ENCODE results near the gene SLC2A9.
"Not testable (repeated sequence)": the region's sequence is repeated elsewhere in the genome, so short reads cannot be mapped to it uniquely, and the experiment has no call there.

The SLC2A9 gene

DNA sequence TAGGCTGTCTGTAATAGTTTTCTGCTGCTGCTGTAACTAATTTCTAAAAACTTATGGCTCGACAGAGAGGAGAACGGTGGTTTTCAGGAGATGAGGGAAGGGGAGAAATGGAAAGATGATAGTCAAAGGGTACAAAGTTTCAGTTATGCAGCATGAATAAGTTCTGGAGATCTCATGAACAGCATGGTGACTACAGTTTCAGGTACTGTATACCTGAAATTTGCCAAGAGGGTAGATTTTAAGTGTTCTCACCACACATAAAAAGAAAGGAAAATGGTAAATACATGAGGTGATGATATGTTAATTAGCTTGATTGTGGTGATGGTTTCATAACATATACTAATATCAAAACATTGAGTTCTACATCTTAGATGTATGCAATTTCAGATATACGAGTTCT is 205.0 kb downstream of the SLC2A9 start:
- no peak for DNase-seq

DNA sequence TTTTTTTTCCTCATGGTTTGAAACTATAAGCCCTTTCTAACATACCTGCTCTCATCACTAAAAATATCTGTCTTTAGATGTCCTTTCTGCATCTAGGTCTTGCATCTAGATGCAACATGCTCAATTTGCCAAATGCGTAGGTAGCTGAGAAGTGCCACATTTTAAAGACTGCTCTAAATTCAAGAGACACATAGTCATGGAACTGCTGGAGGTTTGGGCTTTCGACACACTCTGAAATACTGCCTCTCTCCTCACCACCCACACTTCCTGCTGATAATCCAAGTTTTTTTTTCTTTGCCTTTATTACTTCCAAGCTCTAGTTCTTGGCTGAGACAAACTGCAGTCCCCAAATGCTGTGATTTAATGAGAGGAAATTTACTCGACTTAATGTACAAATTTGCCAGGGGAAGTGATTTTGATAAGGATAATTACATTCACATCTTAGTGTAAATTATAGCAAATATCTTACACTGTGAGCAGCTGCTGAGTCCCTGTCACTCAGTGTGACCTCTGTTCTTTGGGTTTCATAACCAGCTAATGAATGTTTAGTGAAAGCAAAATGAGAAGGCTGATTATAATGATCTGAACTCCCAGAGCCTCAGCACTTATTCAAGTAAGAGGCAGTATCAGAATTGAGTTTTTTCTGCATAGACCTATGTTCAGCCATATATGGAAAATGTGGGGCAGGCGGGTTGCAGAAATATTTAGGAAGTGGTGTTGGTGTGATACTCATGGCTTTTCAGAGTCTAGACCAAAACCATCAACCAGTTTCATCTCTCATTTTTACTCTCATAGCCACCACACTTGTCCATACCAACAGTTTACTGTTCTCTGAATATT is 208.6 kb downstream of the SLC2A9 start:
- no peak for DNase-seq

DNA sequence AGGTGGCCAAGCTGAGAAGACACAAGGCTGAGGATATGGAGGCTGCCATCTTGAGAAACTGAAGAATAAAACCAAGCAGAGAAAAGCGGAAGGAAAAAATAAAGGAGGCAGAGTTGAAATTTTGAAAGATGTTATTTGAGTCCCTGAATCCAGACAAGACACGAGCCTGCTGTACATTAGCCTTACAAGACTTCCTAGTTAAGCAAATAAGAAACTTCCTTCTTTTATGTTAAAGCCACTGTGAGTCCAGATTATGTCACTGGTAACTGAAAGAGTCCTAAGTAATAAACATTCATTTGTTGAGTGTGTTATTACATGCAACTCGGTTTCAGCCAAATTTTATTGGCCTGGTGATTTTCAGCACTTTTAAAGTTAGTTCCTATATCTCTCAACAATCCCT is 209.5 kb downstream of the SLC2A9 start:
- DNase-seq, result no peak

DNA sequence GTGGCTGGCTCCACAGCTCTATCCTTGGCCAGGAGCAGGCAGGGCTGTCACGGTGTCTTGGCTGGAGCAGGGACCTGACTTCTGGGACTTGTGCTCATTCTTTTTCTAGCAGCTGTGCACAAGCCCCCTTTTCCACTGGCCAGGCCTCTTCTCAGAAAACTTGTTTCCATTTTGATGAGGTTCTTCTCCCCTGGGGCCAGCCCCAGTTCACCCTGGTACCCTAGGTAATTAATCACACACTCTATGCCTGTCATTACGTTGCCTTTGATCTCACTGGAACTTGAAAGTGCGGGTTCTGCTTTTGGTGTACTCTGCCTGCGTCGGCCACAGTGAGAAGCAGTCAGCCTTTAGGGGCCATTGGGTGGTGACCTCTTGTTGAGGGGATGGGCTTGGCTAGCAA is 213.2 kb downstream of the SLC2A9 start:
- no peak for DNase-seq

DNA sequence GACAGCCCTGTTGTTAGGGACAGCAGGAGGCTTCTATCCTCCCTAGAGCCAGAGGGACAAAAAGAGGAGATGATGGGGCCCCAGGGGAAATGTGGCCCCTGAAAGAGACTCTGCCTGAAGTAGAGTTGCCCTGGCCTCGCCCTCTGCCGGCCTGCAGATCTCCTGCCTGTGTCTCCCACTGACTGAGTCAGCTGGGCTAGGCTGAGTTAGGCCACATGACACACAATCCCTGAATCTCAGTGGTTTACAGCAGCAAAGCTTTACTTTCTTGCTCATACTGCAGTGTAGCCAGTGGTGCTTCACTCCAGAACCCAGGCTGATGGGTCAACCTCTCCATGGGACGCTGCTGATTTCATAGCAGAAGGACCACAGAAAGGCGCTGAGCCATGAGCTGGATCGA is 216.4 kb downstream of the SLC2A9 start:
- no peak for DNase-seq

DNA sequence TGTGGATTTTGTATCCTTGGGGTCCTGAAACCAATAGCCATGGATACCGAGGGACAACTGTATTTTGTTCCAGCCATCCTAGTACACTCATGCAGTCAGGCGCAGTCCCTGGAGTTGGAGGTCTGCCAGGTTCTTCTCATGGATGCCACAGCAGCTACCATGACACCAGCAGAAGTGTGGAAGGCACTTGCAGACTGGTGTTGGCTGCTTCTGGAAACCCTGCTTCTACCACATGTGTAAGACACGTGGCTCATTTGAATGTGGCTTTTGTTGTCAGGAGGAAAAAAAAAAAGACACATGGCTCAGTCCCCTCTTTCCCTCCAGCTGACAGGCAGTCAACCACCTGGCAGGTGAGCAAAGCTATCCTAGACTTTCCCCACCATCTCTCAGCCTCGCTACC is 220.4 kb downstream of the SLC2A9 start:
- DNase-seq, result peak in 4 of 14 donors; percentile 3 to 41 (median 15)

DNA sequence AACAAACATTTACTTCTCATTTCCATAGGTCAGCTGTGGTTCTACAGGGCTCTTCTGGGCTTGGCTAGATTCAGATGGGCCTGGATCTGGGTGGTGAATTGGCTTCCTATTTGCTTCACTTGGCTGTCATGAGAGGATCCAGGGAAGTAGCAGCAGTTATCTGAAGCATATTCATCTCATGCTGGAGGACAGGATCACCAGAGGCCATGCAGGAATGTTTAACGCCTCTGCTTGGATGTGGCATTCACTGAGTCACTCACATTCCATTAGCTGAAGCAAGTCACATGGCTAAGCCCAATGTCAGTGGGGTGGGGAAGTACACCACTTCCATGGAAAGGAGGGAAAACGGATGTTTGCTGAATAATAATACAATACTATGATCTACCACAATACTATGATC is 224.7 kb downstream of the SLC2A9 start:
- DNase-seq, result not testable (repeated sequence)

DNA sequence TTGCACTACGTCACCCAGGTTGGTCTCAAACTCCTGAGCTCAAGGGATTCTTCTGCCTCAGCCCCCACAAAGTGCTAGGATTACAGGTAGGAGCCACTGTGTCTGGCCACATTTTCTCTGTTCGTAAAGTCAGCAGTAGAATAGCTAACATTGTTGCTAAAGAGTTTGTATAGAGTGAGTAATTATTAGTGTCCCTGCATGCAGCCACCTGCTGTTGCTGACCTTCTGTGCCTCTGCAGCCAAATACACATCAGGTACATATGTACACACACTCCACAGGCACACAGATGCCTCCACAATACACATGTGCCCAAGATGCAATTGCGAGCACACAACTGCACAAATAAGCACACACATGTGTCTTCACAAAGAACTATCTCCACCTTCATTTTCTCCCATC is 228.9 kb downstream of the SLC2A9 start:
- no peak for DNase-seq

DNA sequence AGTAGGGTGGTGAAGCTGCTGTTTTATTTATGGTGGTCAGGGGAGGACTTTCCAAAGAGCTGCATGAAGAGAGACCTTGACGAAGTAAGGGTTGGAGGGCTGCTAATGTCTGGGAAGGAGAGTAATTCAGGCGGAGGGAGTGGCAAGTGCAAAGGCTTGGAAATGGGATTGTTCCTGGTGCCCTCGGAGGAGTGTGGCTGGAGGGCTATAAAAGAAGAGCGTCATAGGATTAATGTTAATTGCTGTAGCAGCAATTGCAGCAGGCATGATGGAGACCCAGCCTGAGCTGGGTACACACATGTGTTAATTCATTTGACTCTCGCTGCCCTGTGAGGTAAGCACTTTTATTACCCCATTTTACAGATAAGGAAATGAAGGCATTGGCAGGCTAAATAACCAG is 235.4 kb downstream of the SLC2A9 start:
- DNase-seq, result not testable (repeated sequence)

DNA sequence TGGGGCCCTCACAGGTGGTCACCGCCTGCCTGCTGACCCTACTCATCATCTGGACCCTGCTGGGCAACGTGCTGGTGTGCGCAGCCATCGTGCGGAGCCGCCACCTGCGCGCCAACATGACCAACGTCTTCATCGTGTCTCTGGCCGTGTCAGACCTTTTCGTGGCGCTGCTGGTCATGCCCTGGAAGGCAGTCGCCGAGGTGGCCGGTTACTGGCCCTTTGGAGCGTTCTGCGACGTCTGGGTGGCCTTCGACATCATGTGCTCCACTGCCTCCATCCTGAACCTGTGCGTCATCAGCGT is 239.2 kb downstream of the SLC2A9 start:
- DNase-seq, result no peak

DNA sequence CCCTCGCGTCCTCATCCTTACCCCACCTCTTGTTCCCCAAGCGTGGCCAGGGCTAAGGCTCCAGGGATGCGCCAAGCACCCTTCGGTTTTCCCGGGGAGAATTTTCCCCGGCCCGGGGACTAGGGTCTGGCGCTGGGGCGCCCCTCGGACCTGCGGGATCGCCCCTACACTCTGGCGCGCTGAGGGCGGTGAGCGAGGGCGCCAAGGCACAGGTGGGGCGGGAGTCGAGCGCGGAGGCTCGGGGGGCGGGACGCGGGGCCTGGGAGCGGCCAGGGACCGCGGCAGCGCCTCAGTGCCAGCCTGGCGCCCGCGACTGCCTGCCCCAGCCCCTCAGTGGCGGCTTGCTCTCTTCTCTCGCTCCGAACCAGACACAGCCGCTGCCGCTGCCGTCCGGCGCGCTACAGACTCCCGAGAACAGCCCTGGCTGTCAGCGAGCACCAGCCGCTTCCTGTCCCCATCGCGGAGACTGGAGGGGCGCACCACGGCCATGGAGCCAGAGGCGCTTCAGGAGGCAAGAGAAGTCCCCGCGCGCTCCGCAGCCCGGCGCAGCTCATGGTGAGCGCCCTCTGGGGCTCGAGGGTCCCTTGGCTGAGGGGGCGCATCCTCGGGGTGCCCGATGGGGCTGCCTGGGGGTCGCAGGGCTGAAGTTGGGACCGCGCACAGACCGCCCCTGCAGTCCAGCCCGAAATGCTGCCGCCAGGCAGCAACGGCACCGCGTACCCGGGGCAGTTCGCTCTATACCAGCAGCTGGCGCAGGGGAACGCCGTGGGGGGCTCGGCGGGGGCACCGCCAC is 239.8 kb downstream of the SLC2A9 start, which contains the start of gene DRD5:
TSS of gene DRD5 (plus strand) at position 292 of the 793 bp plus-strand sequence. CDS start at position 688, 396 bp downstream.
- no peak for DNase-seq

Measured in C1 segment of cervical spinal cord (tissue), 14 donors.